HFFc6 (cell line): ENCODE data around the gene FREM3. TPM values are rescaled to one million over a fixed set of nuclear protein-coding genes. Genes with fewer than 3 reads are reported as not detected.

Experiments
- DNase-seq: peaks from one replicate; pipeline ENCODE4 v3.0.0-alpha.2; 2018
- H3K27ac Mint-ChIP-seq: 2 replicates; pipeline ENCODE4 v1.8.0; 2020; ENCODE audit warnings: mild to moderate bottlenecking, mixed read lengths
- H3K27me3 Mint-ChIP-seq: 2 replicates; pipeline ENCODE4 v1.8.0; 2021; ENCODE audit warnings: mild to moderate bottlenecking, moderate library complexity, mixed read lengths; ENCODE audit not compliant: insufficient read depth
- H3K36me3 Mint-ChIP-seq: 2 replicates; pipeline ENCODE4 v1.8.0; 2021; ENCODE audit warnings: low read depth, mixed read lengths
- H3K4me1 Mint-ChIP-seq: 2 replicates; pipeline ENCODE4 v1.8.0; 2020; ENCODE audit warnings: low read depth, mixed read lengths
- H3K4me3 Mint-ChIP-seq: 2 replicates; pipeline ENCODE4 v1.8.0; 2020; ENCODE audit warnings: mild to moderate bottlenecking, moderate library complexity, mixed read lengths
- H3K9me3 Mint-ChIP-seq: 2 replicates; pipeline ENCODE4 v1.8.0; 2020; ENCODE audit warnings: mild to moderate bottlenecking, mixed read lengths
- CTCF ChIP-seq: fragments of 200-600 bp; sonication (generic); IDR thresholded peaks from 2 replicates; pipeline ENCODE4 v1.5.0; 2021; ENCODE audit warnings: antibody characterized with exemption, mild to moderate bottlenecking
- total RNA-seq, 6 experiments: library from RNA; stranded (reverse); fragmentation: NEBNext Ultra II Directional; extraction: Animal tissue kit (Norgen Biotek cat#: 25700); gene quantifications; 2 replicates in 1 of 6; 3 replicates in 5 of 6; pipeline ENCODE4 v1.2.3, GENCODE V29; 2021

FREM3 gene
- total RNA-seq, 6 experiments from 2014 or later: not detected

- H3K27me3 Mint-ChIP-seq: no peaks in the 10 kb centered on the region
- no peak for TF ChIP-seq CTCF
- H3K36me3 Mint-ChIP-seq: no peaks in the 10 kb centered on the region
- no peaks in the 10 kb centered on the region for H3K4me1 Mint-ChIP-seq
- no peak overlapping the region for H3K4me3 Mint-ChIP-seq
- no peak overlapping the region for H3K27ac Mint-ChIP-seq
- DNase-seq: no peak
- H3K9me3 Mint-ChIP-seq: peaks cover 11% of the 10 kb centered on the region; the same call in 1 of the 2 replicates
These were observed 11.7 kb upstream of the FREM3 start for GRCh38 chr4:143712155-143712550.

GRCh38 chr4:143711543-143712154, 11.2 kb upstream of the FREM3 start:
- TF ChIP-seq CTCF: no peak
- H3K27ac Mint-ChIP-seq: no peak overlapping the region
- H3K36me3 Mint-ChIP-seq: no peaks in the 10 kb centered on the region
- no peaks in the 10 kb centered on the region for H3K4me1 Mint-ChIP-seq
- H3K27me3 Mint-ChIP-seq: no peaks in the 10 kb centered on the region
- DNase-seq: no peak
- H3K4me3 Mint-ChIP-seq: no peak overlapping the region
- peaks cover 14% of the 10 kb centered on the region for H3K9me3 Mint-ChIP-seq

GRCh38 chr4:143701365-143701764, 890 bp upstream of the FREM3 start:
- H3K4me3 Mint-ChIP-seq: no peak overlapping the region
- no peaks in the 10 kb centered on the region for H3K4me1 Mint-ChIP-seq
- no peak overlapping the region for H3K27ac Mint-ChIP-seq

GRCh38 chr4:143700046-143700415, 444 bp downstream of the FREM3 start:
- DNase-seq: no peak

More at GRCh38 chr4:143701365-143701764, 890 bp upstream of the FREM3 start:
- Mint-ChIP-seq H3K9me3 (peaks cover 30% of the 10 kb centered on the region), H3K27me3 (no peaks in the 10 kb centered on the region), H3K36me3 (no peaks in the 10 kb centered on the region)
- TF ChIP-seq CTCF: no peak
- no peak for DNase-seq

GRCh38 chr4:143699331-143700045, 987 bp downstream of the FREM3 start:
- Mint-ChIP-seq H3K4me1 (no peaks in the 10 kb centered on the region), H3K4me3 (no peak overlapping the region), H3K27ac (no peak overlapping the region), H3K36me3 (no peaks in the 10 kb centered on the region), H3K9me3 (peaks cover 29% of the 10 kb centered on the region), H3K27me3 (no peaks in the 10 kb centered on the region)
- DNase-seq: no peak
- TF ChIP-seq CTCF: no peak

More at GRCh38 chr4:143700046-143700415, 444 bp downstream of the FREM3 start:
- H3K4me3 Mint-ChIP-seq: no peak overlapping the region
- H3K9me3 Mint-ChIP-seq: peaks cover 30% of the 10 kb centered on the region
- no peak for TF ChIP-seq CTCF
- H3K4me1 Mint-ChIP-seq: no peaks in the 10 kb centered on the region
- H3K27ac Mint-ChIP-seq: no peak overlapping the region
- H3K27me3 Mint-ChIP-seq: no peaks in the 10 kb centered on the region
- no peaks in the 10 kb centered on the region for H3K36me3 Mint-ChIP-seq
